CD4-positive, alpha-beta T cell treated with Interleukin-15 for 1 hour (primary cell): ENCODE measurements around the gene ZSCAN30.

Experiments used
- DNase-seq: peaks from one replicate; pipeline ENCODE4 v3.0.0-alpha.2; 2020

The ZSCAN30 gene

GRCh38 chr18:35290094-35290735 is at the start of gene ZSCAN30:
TSS of gene ZSCAN30 (minus strand) at chr18:35290229. CDS start at chr18:35264352, 25,877 bp downstream.
- peak; percentile 97 for DNase-seq

- no peak for DNase-seq
Measured at GRCh38 chr18:35337286-35337685, 47.3 kb upstream of the ZSCAN30 start.

GRCh38 chr18:35335866-35336265 is 45.8 kb upstream of the ZSCAN30 start:
- DNase-seq = no peak

- DNase-seq = no peak
Measured at GRCh38 chr18:35334821-35335220, 44.8 kb upstream of the ZSCAN30 start.

- DNase-seq = no peak
Measured at GRCh38 chr18:35334212-35334611, 44.2 kb upstream of the ZSCAN30 start.

- DNase-seq = no peak
Measured at GRCh38 chr18:35331367-35332087, 41.5 kb upstream of the ZSCAN30 start.

GRCh38 chr18:35328868-35329267 is 38.8 kb upstream of the ZSCAN30 start:
- no peak for DNase-seq

GRCh38 chr18:35326695-35327387 is 36.8 kb upstream of the ZSCAN30 start:
- DNase-seq = no peak

- no peak for DNase-seq
Measured at GRCh38 chr18:35324926-35325655, 35.1 kb upstream of the ZSCAN30 start.

- no peak for DNase-seq
Measured at GRCh38 chr18:35322486-35323458, 32.7 kb upstream of the ZSCAN30 start.

GRCh38 chr18:35311496-35311895 is 21.5 kb upstream of the ZSCAN30 start:
- no peak for DNase-seq

- no peak for DNase-seq
Measured at GRCh38 chr18:35306588-35307250, 16.7 kb upstream of the ZSCAN30 start.

- no peak for DNase-seq
Measured at GRCh38 chr18:35303610-35304009, 13.6 kb upstream of the ZSCAN30 start.

- no peak for DNase-seq
Measured at GRCh38 chr18:35296060-35296459, 6.0 kb upstream of the ZSCAN30 start.

- no peak for DNase-seq
Measured at GRCh38 chr18:35291166-35291565, 1.1 kb upstream of the ZSCAN30 start.

- DNase-seq = peak; percentile 46
Measured at GRCh38 chr18:35289727-35290093, 319 bp downstream of the ZSCAN30 start.

- no peak for DNase-seq
Measured at GRCh38 chr18:35289293-35289692, 736 bp downstream of the ZSCAN30 start.

GRCh38 chr18:35284841-35285240 is 5.2 kb downstream of the ZSCAN30 start:
- no peak for DNase-seq

GRCh38 chr18:35283923-35284794 is 5.9 kb downstream of the ZSCAN30 start:
- DNase-seq = no peak

- no peak for DNase-seq
Measured at GRCh38 chr18:35282353-35282752, 7.7 kb downstream of the ZSCAN30 start.
